ENCODE results near the gene METRNL.

METRNL gene

DNA sequence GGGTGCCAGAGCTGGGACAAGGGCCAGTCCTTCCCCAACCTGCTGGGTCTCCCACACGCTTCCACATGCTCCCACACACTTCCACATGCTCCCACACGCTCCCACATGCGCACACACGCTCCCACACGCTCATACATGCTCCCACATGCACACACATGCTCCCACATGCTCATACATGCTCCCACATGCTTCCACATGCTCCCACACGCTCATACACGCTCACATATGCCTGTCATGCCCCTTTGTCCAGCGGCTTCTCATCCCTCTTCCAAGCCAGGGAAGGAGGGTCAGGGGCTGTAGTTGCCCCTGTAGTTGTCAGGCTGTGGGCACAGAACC lies 9.9 kb upstream of the METRNL start:
- Histone ChIP-seq H3K36me3 (ENCODE audit: insufficient read depth, low read depth, low read length) (no peaks in the 10 kb centered on the region), H3K27ac (ENCODE audit: low read length) (no peak overlapping the region), H3K4me3 (ENCODE audit: low read length) (no peak overlapping the region), H3K9me3 (ENCODE audit: insufficient read depth, low read depth, low read length) (no peaks in the 10 kb centered on the region), H3K27me3 (ENCODE audit: insufficient read depth, low read length) (no peaks in the 10 kb centered on the region), H3K4me1 (ENCODE audit: insufficient read depth, low read length) (no peaks in the 10 kb centered on the region), H3K9ac (ENCODE audit: low read depth, low read length) (no peak overlapping the region)

DNA sequence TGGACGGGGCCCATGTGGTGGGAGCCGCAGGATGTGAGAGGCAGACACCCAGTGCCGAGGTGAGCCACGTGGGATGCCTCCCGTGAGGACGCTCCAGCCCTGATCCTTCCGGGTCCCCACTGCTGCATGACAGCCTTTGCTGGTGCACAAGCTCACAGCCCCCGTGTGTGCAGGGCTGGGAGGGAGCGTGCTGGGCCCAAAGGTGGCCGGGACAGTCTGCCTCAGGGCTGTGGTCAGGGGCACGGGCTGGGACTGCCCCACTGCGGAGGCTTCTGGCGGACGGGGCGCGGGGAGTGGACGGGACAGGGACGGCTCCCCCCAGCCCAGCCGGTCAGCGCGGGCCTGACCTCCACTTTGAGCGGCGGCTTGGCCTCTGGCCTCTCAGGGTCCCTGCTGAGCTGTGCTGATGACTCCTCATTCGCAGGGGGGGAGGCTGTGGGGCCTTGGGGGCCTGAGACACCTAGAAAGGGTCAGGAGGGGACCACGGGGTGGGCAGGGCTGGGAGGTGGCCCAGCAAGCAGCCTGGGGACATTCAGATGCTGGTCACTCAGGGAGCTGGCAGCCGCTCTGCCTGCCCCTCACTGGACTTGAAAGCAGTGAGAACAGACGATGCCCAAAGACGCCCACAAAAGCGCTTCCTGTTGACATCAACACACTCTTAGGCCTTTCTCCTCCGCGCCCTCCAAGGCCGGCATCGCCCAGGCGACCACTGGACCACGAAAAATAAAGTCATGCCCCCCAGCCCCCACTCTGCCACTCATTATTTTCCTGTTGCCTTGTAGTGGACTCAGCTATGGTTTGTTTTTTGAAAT lies 9.3 kb upstream of the METRNL start:
- no peak overlapping the region for H3K27ac ChIP-seq (ENCODE audit: low read length)
- H3K27me3 ChIP-seq (ENCODE audit: insufficient read depth, low read length) = no peaks in the 10 kb centered on the region
- no peaks in the 10 kb centered on the region for H3K4me1 ChIP-seq (ENCODE audit: insufficient read depth, low read length)
- H3K9me3 ChIP-seq (ENCODE audit: insufficient read depth, low read depth, low read length) = no peaks in the 10 kb centered on the region
- H3K36me3 ChIP-seq (ENCODE audit: insufficient read depth, low read depth, low read length) = no peaks in the 10 kb centered on the region
- H3K9ac ChIP-seq (ENCODE audit: low read depth, low read length) = no peak overlapping the region
- no peak overlapping the region for H3K4me3 ChIP-seq (ENCODE audit: low read length)

GRCh38 chr17:83070800-83071341 lies 8.5 kb upstream of the METRNL start:
- H3K27me3 ChIP-seq (ENCODE audit: insufficient read depth, low read length) = 0 out of 2 replicates have a peak, but pooled peaks cover 7% of the 10 kb centered on the region
- no peaks in the 10 kb centered on the region for H3K9me3 ChIP-seq (ENCODE audit: insufficient read depth, low read depth, low read length)
- H3K4me1 ChIP-seq (ENCODE audit: insufficient read depth, low read length) = no peaks in the 10 kb centered on the region
- no peak overlapping the region for H3K4me3 ChIP-seq (ENCODE audit: low read length)
- no peak overlapping the region for H3K27ac ChIP-seq (ENCODE audit: low read length)
- H3K36me3 ChIP-seq (ENCODE audit: insufficient read depth, low read depth, low read length) = no peaks in the 10 kb centered on the region
- H3K9ac ChIP-seq (ENCODE audit: low read depth, low read length) = no peak overlapping the region

GRCh38 chr17:83071365-83071764 lies 8.0 kb upstream of the METRNL start:
- no peaks in the 10 kb centered on the region for H3K4me1 ChIP-seq (ENCODE audit: insufficient read depth, low read length)
- H3K4me3 ChIP-seq (ENCODE audit: low read length) = no peak overlapping the region
- no peaks in the 10 kb centered on the region for H3K36me3 ChIP-seq (ENCODE audit: insufficient read depth, low read depth, low read length)
- peaks cover 12% of the 10 kb centered on the region; the same call in 1 of the 2 replicates for H3K27me3 ChIP-seq (ENCODE audit: insufficient read depth, low read length)
- H3K27ac ChIP-seq (ENCODE audit: low read length) = no peak overlapping the region
- H3K9ac ChIP-seq (ENCODE audit: low read depth, low read length) = no peak overlapping the region
- no peaks in the 10 kb centered on the region for H3K9me3 ChIP-seq (ENCODE audit: insufficient read depth, low read depth, low read length)

DNA sequence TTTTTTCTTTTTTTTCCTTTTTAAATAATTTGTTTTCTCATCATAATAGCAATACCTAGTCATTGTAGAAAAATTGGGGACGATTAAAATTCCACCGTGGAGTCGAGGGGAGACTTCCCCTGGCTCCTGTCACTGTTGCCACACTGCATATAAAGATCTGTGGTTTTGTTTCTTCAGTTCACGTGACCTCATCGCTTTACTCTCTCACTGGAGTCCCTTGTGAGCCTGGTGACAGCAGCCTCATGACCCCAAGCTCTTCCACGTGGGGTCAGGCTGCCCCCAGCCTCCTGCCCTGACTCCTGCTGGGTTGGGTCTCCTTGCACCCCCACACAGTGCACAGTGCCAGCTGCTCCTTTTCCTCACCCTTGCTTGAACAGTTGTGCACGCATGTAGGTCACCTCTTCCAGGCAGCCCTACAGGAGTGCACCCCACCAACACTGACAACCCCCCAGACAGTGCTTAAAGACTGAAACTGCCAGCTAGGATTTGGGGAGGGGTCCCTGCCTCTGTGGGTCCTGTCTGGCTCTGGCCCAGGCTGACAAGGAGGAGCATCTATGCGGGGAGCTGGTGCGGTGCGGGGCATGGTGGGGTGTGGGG lies 7.3 kb upstream of the METRNL start:
- Histone ChIP-seq H3K36me3 (ENCODE audit: insufficient read depth, low read depth, low read length) (no peaks in the 10 kb centered on the region), H3K9ac (ENCODE audit: low read depth, low read length) (no peak overlapping the region), H3K9me3 (ENCODE audit: insufficient read depth, low read depth, low read length) (no peaks in the 10 kb centered on the region), H3K27ac (ENCODE audit: low read length) (no peak overlapping the region), H3K27me3 (ENCODE audit: insufficient read depth, low read length) (peaks cover 19% of the 10 kb centered on the region), H3K4me1 (ENCODE audit: insufficient read depth, low read length) (no peaks in the 10 kb centered on the region), H3K4me3 (ENCODE audit: low read length) (no peak overlapping the region)

DNA sequence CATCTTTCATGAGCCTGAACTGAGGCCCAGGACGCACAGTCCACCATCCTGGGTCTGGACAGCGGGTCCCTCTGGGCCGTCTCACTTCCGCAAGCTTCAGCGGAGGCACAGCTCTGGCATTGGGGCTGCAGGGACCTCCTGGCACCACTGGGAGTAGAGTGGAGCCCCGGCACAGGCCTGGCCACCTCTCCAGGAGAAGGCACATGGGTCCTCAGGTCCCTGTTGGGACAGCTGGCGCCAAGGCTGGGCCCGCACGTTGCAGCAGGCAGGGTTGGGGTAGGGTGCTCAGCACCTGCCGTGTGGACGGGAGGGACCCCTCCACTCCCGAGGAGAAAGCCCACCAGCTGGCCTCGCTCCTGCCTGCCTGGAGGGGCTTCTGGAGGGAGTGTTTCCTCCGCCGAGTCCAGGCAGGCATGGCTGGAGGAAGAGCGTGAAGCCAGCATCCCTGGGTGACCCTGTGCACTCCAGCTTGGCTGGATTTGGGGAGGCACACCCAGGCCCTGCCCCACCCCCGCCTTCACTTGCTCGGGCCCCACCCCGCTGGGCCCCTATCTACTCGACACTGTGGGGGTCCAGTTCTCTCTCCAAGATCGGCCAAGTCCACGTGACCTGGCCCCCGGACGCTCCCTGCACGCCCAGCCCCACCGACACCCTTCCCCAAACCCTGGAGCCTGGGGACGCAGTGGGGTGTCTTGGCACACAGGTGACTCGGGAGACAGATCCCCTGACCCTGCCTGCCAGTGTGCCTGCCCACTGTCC lies 6.6 kb upstream of the METRNL start:
- Histone ChIP-seq H3K27me3 (ENCODE audit: insufficient read depth, low read length) (peaks cover 26% of the 10 kb centered on the region), H3K36me3 (ENCODE audit: insufficient read depth, low read depth, low read length) (no peaks in the 10 kb centered on the region), H3K4me1 (ENCODE audit: insufficient read depth, low read length) (no peaks in the 10 kb centered on the region), H3K4me3 (ENCODE audit: low read length) (no peak overlapping the region), H3K9me3 (ENCODE audit: insufficient read depth, low read depth, low read length) (no peaks in the 10 kb centered on the region), H3K27ac (ENCODE audit: low read length) (no peak overlapping the region), H3K9ac (ENCODE audit: low read depth, low read length) (no peak overlapping the region)

DNA sequence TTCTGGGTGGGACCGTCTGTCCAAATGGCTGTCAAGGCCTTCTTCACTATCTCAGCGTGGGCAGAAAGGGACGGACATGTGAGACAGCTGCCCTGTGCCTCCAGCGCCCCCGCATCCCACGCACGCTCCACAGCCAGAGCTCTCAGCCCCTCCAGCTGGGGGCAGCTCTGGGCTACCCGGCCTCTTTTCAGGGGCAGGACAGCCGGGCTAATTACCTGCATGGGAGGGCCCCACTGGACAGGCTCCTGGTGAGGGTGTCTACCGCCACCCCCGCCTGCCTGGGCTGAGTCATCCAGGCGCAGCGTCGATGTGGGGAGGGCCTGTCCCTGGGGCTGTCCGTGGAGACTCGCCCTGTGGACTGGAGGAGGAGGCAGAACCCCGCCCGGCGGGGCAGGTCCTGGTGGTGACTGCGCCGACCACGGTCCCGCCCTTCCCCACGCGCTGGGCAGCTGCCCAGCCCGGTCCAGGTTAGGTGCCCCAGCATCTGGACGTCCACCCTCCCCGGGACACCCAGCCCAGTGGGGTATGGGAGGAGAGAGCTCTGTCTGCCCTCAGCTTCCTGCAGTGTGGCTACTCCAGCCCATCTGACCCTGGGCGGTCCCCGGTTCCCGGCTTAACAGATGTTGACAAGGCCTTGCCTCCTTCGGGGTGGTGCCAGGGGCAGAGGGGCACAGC lies 5.9 kb upstream of the METRNL start:
- H3K4me1 ChIP-seq (ENCODE audit: insufficient read depth, low read length) = no peaks in the 10 kb centered on the region
- H3K27me3 ChIP-seq (ENCODE audit: insufficient read depth, low read length) = peaks cover 34% of the 10 kb centered on the region
- no peak overlapping the region for H3K4me3 ChIP-seq (ENCODE audit: low read length)
- H3K27ac ChIP-seq (ENCODE audit: low read length) = no peak overlapping the region
- no peaks in the 10 kb centered on the region for H3K9me3 ChIP-seq (ENCODE audit: insufficient read depth, low read depth, low read length)
- no peak overlapping the region for H3K9ac ChIP-seq (ENCODE audit: low read depth, low read length)
- no peaks in the 10 kb centered on the region for H3K36me3 ChIP-seq (ENCODE audit: insufficient read depth, low read depth, low read length)

DNA sequence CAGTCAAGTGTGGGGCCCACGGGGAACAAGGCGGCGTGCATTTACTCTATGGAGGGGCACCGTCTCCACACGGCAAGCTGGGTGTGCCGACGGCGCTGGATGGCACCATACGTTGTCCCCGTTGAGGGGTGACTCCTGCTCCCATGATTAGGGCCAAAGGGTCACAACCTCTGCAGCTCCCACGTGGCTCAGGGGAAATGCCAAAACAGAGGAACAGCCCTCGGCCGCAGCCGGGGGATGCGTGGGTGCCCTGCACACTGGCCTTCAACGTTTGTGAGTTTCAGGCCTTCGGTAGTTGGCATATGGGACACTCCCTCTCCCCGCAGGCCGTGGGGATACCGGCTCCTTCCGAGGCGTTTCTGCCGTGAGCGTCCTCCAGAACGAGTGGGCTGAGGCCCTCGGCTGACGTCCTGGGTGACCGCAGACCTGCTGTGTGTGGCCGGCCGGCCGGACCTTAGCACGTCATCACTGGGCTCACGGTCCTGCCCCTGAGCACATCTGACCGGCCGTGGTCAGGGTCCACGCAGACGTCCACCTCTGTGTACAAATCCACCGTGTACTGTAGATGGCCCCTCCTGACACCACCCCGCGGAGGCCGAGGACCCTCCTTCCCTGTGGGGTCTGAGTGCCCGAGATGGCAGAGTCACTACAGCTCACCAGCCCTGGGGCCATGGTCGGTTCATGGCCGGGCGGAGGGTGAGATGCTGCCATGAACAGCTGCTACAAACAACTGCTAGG lies 4.8 kb upstream of the METRNL start:
- no peaks in the 10 kb centered on the region for H3K36me3 ChIP-seq (ENCODE audit: insufficient read depth, low read depth, low read length)
- H3K27ac ChIP-seq (ENCODE audit: low read length) = no peak overlapping the region
- no peaks in the 10 kb centered on the region for H3K4me1 ChIP-seq (ENCODE audit: insufficient read depth, low read length)
- H3K27me3 ChIP-seq (ENCODE audit: insufficient read depth, low read length) = peaks cover 40% of the 10 kb centered on the region
- H3K4me3 ChIP-seq (ENCODE audit: low read length) = no peak overlapping the region
- no peak overlapping the region for H3K9ac ChIP-seq (ENCODE audit: low read depth, low read length)
- no peaks in the 10 kb centered on the region for H3K9me3 ChIP-seq (ENCODE audit: insufficient read depth, low read depth, low read length)

DNA sequence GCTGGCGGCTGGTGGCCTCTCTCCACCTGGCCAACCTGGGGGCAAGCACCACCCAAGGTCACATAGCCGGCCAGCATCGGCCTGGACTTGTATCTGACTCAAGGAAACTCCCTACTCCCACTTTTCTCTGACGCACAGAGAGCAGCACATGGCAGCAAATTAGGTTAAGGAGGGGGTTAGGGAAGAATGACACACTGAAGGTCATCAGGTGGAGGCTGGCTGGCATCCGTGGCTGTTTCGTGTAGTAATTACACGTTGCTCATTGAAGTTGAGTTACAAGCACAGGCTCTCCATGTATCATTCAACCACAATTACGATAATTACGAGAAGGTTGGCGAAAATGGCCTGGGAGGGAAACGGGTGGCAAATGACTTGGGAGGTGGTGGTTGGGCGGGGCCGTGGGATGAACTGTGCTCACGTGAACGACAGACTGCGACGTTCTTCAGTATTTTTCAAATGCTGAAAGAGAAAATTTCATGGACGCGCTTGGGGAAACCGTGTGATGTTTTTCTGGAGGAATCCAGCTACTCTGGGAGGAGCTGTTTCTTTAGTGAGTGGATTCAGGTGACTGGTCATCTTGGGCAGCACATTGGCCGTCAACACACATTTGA lies 4.0 kb upstream of the METRNL start:
- H3K9me3 ChIP-seq (ENCODE audit: insufficient read depth, low read depth, low read length) = no peaks in the 10 kb centered on the region
- H3K27me3 ChIP-seq (ENCODE audit: insufficient read depth, low read length) = peaks cover 40% of the 10 kb centered on the region
- H3K4me3 ChIP-seq (ENCODE audit: low read length) = no peak overlapping the region

DNA sequence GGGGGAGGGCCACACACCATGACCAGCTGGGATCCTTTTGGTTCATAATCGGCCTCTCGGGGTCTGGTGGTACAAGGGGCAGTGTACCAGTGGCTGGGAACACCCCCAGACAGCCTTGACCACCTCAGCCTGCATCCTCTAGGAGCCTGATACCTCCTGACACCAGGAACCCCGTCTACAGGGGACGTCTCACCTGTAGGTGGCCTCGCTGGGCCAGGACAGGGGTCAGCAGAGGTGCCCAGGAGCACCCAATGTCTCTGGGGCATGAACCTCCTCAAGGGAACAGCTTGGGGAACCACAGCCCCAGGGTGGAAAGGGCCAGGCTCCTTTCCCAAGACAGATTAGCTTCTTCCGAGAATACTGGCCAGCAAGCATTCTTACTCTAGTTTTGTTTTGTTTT lies 2.5 kb upstream of the METRNL start:
- Histone ChIP-seq H3K9me3 (ENCODE audit: insufficient read depth, low read depth, low read length) (no peaks in the 10 kb centered on the region), H3K36me3 (ENCODE audit: insufficient read depth, low read depth, low read length) (no peaks in the 10 kb centered on the region), H3K9ac (ENCODE audit: low read depth, low read length) (no peak overlapping the region), H3K27ac (ENCODE audit: low read length) (no peak overlapping the region), H3K27me3 (ENCODE audit: insufficient read depth, low read length) (peaks cover 52% of the 10 kb centered on the region), H3K4me3 (ENCODE audit: low read length) (no peak overlapping the region), H3K4me1 (ENCODE audit: insufficient read depth, low read length) (no peaks in the 10 kb centered on the region)

More for the DNA sequence above, 4.0 kb upstream of the METRNL start:
- H3K4me1 ChIP-seq (ENCODE audit: insufficient read depth, low read length) = no peaks in the 10 kb centered on the region
- no peak overlapping the region for H3K9ac ChIP-seq (ENCODE audit: low read depth, low read length)
- no peaks in the 10 kb centered on the region for H3K36me3 ChIP-seq (ENCODE audit: insufficient read depth, low read depth, low read length)
- no peak overlapping the region for H3K27ac ChIP-seq (ENCODE audit: low read length)
